OCI-LY3 (cell line): ENCODE measurements around the gene OR2A12.
"Not testable (repeated sequence)": the region's sequence is repeated elsewhere in the genome, so short reads cannot be mapped to it uniquely, and the experiment has no call there.

Experiments
- H2AFZ ChIP-seq: fragments of 200-600, 300-600 bp; shearing (Covaris generic); 2 replicates; pipeline ENCODE4 v1.6.0; 2014; ENCODE audit warnings: antibody characterized with exemption, low read depth, low read length
- H3K27ac ChIP-seq: fragments of 200-600, 300-600 bp; sonication (generic); 2 replicates; pipeline ENCODE4 v1.5.1; 2014; ENCODE audit warnings: mild to moderate bottlenecking, low read length, moderate library complexity, mixed read lengths
- H3K27me3 ChIP-seq: fragments of 200-600, 300-600 bp; sonication (generic); 2 replicates; pipeline ENCODE4 v1.6.1; 2014; ENCODE audit warnings: low read depth, low read length, mixed read lengths
- H3K36me3 ChIP-seq: fragments of 200-600, 300-600 bp; sonication (generic); replicated peaks from 2 replicates; pipeline ENCODE3; 2014; ENCODE audit warnings: low read depth, low read length, mixed read lengths
- H3K4me1 ChIP-seq: fragments of 300-600, 200-600 bp; sonication (generic); 2 replicates; pipeline ENCODE4 v1.6.1; 2014; ENCODE audit warnings: low read length, mixed read lengths
- H3K4me2 ChIP-seq: fragments of 200-600, 300-600 bp; sonication (generic); 2 replicates; pipeline ENCODE4 v1.6.1; 2014; ENCODE audit warnings: low read length, mixed read lengths
- H3K4me3 ChIP-seq: fragments of 300-600, 200-600 bp; sonication (generic); 2 replicates; pipeline ENCODE4 v1.5.1; 2014; ENCODE audit warnings: antibody characterized with exemption, mild to moderate bottlenecking, low read length, moderate library complexity
- H3K79me2 ChIP-seq: fragments of 300-600, 200-600 bp; shearing (Covaris generic); 2 replicates; pipeline ENCODE4 v1.6.1; 2014; ENCODE audit warnings: mild to moderate bottlenecking, low read length, mixed read lengths
- H3K9ac ChIP-seq: fragments of 300-600, 200-600 bp; shearing (Covaris generic); 2 replicates; pipeline ENCODE4 v1.6.0; 2014; ENCODE audit warnings: mild to moderate bottlenecking, low read length, moderate library complexity
- H3K9me3 ChIP-seq: fragments of 200-600, 300-600 bp; shearing (Covaris generic); 2 replicates; pipeline ENCODE4 v1.6.1; 2014; ENCODE audit warnings: low read length, mixed read lengths; ENCODE audit not compliant: insufficient read depth
- H4K20me1 ChIP-seq: fragments of 200-600, 300-600 bp; sonication (generic); 2 replicates; pipeline ENCODE4 v1.6.1; 2016; ENCODE audit warnings: low read length, mixed read lengths; ENCODE audit not compliant: insufficient read depth
- CTCF ChIP-seq: fragments of 200-600, 300-600 bp; sonication (generic); IDR thresholded peaks from 2 replicates; pipeline ENCODE4 v1.5.1; 2014; ENCODE audit warnings: antibody characterized with exemption, low read length, low read depth
- EZH2phosphoT487 ChIP-seq: fragments of 200-600 bp; shearing (Covaris generic); IDR thresholded peaks from 2 replicates; pipeline ENCODE4 v1.6.1; 2018; ENCODE audit warnings: antibody characterized with exemption, mixed run types, low read depth

OR2A12 gene

GRCh38 chr7:144048648-144049047 is 37.4 kb upstream of the OR2A12 start, which contains the start of gene OR2A5:
Gene OR2A5, plus strand, starts transcription at chr7:144048948. Its CDS starts 1,454 bp downstream, at chr7:144050402.
- H3K4me3 ChIP-seq: no peak within 1 kb of the TSS
- H3K4me1 ChIP-seq: no peaks in the 10 kb centered on the region
- H3K9ac ChIP-seq: no peak within 1 kb of the TSS
- H3K4me2 ChIP-seq: no peak within 1 kb of the TSS
- H3K36me3 ChIP-seq: no peaks in the 10 kb centered on the region
- H3K9me3 ChIP-seq: no peaks in the 10 kb centered on the region
- TF ChIP-seq EZH2phosphoT487 (no peak), CTCF (no peak)
- H2AFZ ChIP-seq: no peak within 1 kb of the TSS
- H3K27me3 ChIP-seq: 0 out of 2 replicates have a peak, but pooled peaks cover 3% of the 10 kb centered on the region
- H3K27ac ChIP-seq: no peak within 1 kb of the TSS
- no peaks in the 10 kb centered on the region for H4K20me1 ChIP-seq
- no peaks in the 10 kb centered on the region for H3K79me2 ChIP-seq

GRCh38 chr7:144049491-144049890 is 36.6 kb upstream of the OR2A12 start:
- no peak overlapping the region for H3K4me2 ChIP-seq
- H3K27me3 ChIP-seq: 0 out of 2 replicates have a peak, but pooled peaks cover 7% of the 10 kb centered on the region
- TF ChIP-seq EZH2phosphoT487 (no peak), CTCF (no peak)
- H3K9me3 ChIP-seq: no peaks in the 10 kb centered on the region
- no peak overlapping the region for H2AFZ ChIP-seq
- H3K4me1 ChIP-seq: no peaks in the 10 kb centered on the region
- H4K20me1 ChIP-seq: no peaks in the 10 kb centered on the region
- H3K36me3 ChIP-seq: no peaks in the 10 kb centered on the region
- H3K79me2 ChIP-seq: no peaks in the 10 kb centered on the region
- H3K9ac ChIP-seq: no peak overlapping the region
- no peak overlapping the region for H3K4me3 ChIP-seq
- no peak overlapping the region for H3K27ac ChIP-seq

- H3K36me3 ChIP-seq: no peaks in the 10 kb centered on the region
Observed at GRCh38 chr7:144050093-144050492, 36.0 kb upstream of the OR2A12 start.

GRCh38 chr7:144050884-144051283 is 35.2 kb upstream of the OR2A12 start:
- not testable (repeated sequence) for H3K4me3 ChIP-seq, H2AFZ ChIP-seq, H3K27me3 ChIP-seq, H3K36me3 ChIP-seq, H3K9me3 ChIP-seq, H3K27ac ChIP-seq, H3K9ac ChIP-seq, H3K4me1 ChIP-seq, H3K79me2 ChIP-seq, H4K20me1 ChIP-seq, H3K4me2 ChIP-seq

More at GRCh38 chr7:144050093-144050492, 36.0 kb upstream of the OR2A12 start:
- Histone ChIP-seq H3K4me1 (no peaks in the 10 kb centered on the region), H3K9me3 (no peaks in the 10 kb centered on the region), H4K20me1 (no peaks in the 10 kb centered on the region), H3K9ac (no peak overlapping the region), H3K79me2 (no peaks in the 10 kb centered on the region), H3K4me2 (no peak overlapping the region), H3K4me3 (no peak overlapping the region), H3K27me3 (0 out of 2 replicates have a peak, but pooled peaks cover 7% of the 10 kb centered on the region), H3K27ac (no peak overlapping the region), H2AFZ (no peak overlapping the region)
- TF ChIP-seq EZH2phosphoT487 (no peak), CTCF (no peak)
